ENCODE data around the gene DCDC1.

Gene DCDC1

GRCh38 chr11:31102875-31103274 is 266.7 kb downstream of the DCDC1 start:
- TF ChIP-seq, protein P1, sequence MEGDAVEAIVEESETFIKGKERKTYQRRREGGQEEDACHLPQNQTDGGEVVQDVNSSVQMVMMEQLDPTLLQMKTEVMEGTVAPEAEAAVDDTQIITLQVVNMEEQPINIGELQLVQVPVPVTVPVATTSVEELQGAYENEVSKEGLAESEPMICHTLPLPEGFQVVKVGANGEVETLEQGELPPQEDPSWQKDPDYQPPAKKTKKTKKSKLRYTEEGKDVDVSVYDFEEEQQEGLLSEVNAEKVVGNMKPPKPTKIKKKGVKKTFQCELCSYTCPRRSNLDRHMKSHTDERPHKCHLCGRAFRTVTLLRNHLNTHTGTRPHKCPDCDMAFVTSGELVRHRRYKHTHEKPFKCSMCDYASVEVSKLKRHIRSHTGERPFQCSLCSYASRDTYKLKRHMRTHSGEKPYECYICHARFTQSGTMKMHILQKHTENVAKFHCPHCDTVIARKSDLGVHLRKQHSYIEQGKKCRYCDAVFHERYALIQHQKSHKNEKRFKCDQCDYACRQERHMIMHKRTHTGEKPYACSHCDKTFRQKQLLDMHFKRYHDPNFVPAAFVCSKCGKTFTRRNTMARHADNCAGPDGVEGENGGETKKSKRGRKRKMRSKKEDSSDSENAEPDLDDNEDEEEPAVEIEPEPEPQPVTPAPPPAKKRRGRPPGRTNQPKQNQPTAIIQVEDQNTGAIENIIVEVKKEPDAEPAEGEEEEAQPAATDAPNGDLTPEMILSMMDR (IDR thresholded peaks at IDR 0.05; ENCODE audit: low read depth, low read length) = no peak
- H3K4me3 ChIP-seq (replicated peaks in 1 of 2; ENCODE audit: low read depth in 2 of 2, low read length in 2 of 2) = no peak overlapping the region
- DNase-seq (ENCODE audit: low read depth in 2 of 2) = no peak

DNA sequence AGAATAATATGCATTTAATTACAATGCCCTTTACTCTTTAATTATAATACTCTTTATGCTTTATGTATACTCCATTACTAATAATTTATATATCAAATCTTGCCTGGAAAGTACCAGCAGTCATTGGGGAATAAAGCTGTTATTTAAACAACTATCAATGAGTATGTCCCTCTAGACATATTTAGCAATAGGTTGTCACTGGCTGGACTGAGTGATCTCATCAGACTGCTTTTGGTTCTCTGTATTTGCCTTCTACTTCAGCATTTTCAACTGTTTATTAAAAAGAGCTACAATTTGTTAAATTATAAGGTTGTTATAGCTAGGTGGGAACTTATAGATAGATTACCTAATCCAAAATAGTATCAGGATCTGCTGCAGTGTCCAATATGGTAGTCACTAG is 267.2 kb downstream of the DCDC1 start:
- DNase-seq (ENCODE audit: low read depth in 2 of 2) = no peak

DNA sequence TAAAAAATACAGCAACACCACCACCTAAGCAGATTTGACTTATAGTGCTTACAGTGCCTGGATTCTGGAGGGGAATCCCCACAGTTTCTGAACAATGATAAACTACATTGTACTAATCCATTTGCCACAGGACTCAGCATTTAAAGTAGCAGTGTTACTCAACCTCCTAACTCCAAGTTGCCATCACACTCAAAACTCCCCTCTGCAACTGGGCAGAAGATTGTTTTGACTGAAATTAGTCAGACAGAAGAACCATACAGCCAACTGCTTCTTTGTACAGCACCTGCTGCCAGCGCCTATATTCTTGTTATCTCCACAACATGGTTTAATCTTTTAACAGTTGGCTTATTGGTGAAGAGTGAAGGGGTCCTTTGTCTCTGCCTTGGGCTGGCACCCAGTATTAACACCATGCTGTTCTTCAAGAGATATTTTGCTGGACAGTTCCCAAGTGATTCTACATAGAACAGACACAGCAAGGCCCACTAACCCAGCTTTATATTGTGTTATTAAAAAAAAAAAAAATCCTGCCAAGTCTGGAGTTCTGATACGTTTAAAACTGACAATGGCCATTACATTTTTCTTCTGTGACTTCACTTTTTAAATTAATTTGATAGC is 273.2 kb downstream of the DCDC1 start:
- no peak for DNase-seq (ENCODE audit: low read depth in 2 of 2)
- no peak overlapping the region for H3K4me3 ChIP-seq (replicated peaks in 1 of 2; ENCODE audit: low read depth in 2 of 2, low read length in 2 of 2)
- TF ChIP-seq, protein P1 (IDR thresholded peaks at IDR 0.05; ENCODE audit: low read depth, low read length) = no peak

More for the DNA sequence above, 267.2 kb downstream of the DCDC1 start:
- no peak overlapping the region for H3K4me3 ChIP-seq (replicated peaks in 1 of 2; ENCODE audit: low read depth in 2 of 2, low read length in 2 of 2)
- TF ChIP-seq, protein P1 (IDR thresholded peaks at IDR 0.05; ENCODE audit: low read depth, low read length) = no peak

- DNase-seq (ENCODE audit: low read depth in 2 of 2) = no peak
- TF ChIP-seq, protein P1 (IDR thresholded peaks at IDR 0.05; ENCODE audit: low read depth, low read length) = no peak
Observed at GRCh38 chr11:31092638-31093037, 276.9 kb downstream of the DCDC1 start.

DNA sequence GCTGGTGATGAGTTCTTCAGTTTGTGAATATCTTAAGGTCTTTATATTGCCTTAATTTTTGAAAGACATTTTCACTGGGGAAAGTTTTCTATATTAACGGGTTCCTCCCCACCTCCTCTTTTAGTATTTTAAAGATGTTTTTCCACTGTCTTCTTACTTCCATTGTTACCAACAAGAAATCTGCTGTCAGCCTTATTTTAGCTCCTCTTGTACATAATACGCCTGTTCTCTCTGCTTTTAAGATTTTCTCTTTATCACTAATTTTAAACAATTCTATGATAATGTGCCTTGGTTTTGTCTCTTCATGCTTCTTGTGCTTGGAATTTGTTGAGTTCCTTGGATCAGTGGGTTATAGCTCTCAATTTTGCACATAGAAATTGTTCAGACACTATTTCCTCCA is 280.4 kb downstream of the DCDC1 start:
- DNase-seq (ENCODE audit: low read depth in 2 of 2) = no peak
- TF ChIP-seq, protein P1 (IDR thresholded peaks at IDR 0.05; ENCODE audit: low read depth, low read length) = no peak
- no peak overlapping the region for H3K4me3 ChIP-seq (replicated peaks in 1 of 2; ENCODE audit: low read depth in 2 of 2, low read length in 2 of 2)

More at GRCh38 chr11:31092638-31093037, 276.9 kb downstream of the DCDC1 start:
- no peak overlapping the region for H3K4me3 ChIP-seq (replicated peaks in 1 of 2; ENCODE audit: low read depth in 2 of 2, low read length in 2 of 2)

GRCh38 chr11:31069447-31070205 is 299.9 kb downstream of the DCDC1 start:
- TF ChIP-seq, protein P1 (IDR thresholded peaks at IDR 0.05; ENCODE audit: low read depth, low read length) = no peak
- no peak overlapping the region for H3K4me3 ChIP-seq (replicated peaks in 1 of 2; ENCODE audit: low read depth in 2 of 2, low read length in 2 of 2)

More at GRCh38 chr11:31069447-31070205, 299.9 kb downstream of the DCDC1 start:
- peak in 1 of 2 donors; percentile 4 for DNase-seq (ENCODE audit: low read depth in 2 of 2)

Measured in cardiac fibroblast (primary cell).